ENCODE measurements around the gene GPR176.

Gene GPR176

GRCh38 chr15:39778021-39778420 lies 142.0 kb downstream of the GPR176 start:
- peak; percentile 15 for DNase-seq

- no peak for DNase-seq
Observed at GRCh38 chr15:39777496-39777895, 142.6 kb downstream of the GPR176 start.

- DNase-seq: no peak
Observed at GRCh38 chr15:39776068-39776467, 144.0 kb downstream of the GPR176 start.

GRCh38 chr15:39774688-39775267 lies 145.3 kb downstream of the GPR176 start:
- no peak for DNase-seq

- DNase-seq: no peak
Observed at GRCh38 chr15:39770748-39771689, 149.0 kb downstream of the GPR176 start.

GRCh38 chr15:39767921-39768320 lies 152.1 kb downstream of the GPR176 start:
- DNase-seq: no peak

- DNase-seq: no peak
Observed at GRCh38 chr15:39761006-39761405, 159.1 kb downstream of the GPR176 start.

- peak; percentile 46 for DNase-seq
Observed at GRCh38 chr15:39756806-39757522, 163.1 kb downstream of the GPR176 start.

- DNase-seq: no peak
Observed at GRCh38 chr15:39752991-39753390, 167.1 kb downstream of the GPR176 start.

- no peak for DNase-seq
Observed at GRCh38 chr15:39752246-39752645, 167.8 kb downstream of the GPR176 start.
